ENCODE data around the gene CDH22.
A peak's percentile ranks its signal among the peaks of the same experiment; 100 is the strongest.

The CDH22 gene

DNA sequence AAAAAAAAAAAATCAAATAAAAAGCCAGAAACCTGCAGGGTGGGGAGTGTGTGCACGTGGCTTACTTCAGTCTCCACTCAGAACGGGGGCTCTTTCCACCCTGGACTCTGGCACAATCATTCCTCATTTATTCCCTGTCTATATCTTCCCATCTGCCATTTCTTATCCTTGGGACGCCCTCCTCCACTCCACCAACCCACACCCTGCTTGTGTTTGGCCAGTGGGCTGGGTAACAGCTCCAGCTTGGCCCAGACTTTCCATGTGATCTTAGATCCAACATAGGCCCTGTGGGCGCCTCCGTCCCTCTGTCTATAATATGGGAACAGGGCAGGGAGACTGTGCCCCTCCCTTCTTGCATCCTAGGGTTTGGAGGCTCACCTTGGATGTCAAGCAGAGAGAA lies 122.1 kb downstream of the CDH22 start:
- H3K27ac ChIP-seq = no peak overlapping the region
- no peak for DNase-seq (ENCODE audit: low spot score)
- ChIA-PET POLR2A (ENCODE audit: low non-redundant PET) (no interaction called here), CTCF (interaction anchor here (0.6 to 1.5 kb wide), 3 partner anchors 53 to 199 kb away, joined by 3 to 4 read pairs (median 4); no protein-coding TSS in a partner anchor)
- TF ChIP-seq, protein P1, sequence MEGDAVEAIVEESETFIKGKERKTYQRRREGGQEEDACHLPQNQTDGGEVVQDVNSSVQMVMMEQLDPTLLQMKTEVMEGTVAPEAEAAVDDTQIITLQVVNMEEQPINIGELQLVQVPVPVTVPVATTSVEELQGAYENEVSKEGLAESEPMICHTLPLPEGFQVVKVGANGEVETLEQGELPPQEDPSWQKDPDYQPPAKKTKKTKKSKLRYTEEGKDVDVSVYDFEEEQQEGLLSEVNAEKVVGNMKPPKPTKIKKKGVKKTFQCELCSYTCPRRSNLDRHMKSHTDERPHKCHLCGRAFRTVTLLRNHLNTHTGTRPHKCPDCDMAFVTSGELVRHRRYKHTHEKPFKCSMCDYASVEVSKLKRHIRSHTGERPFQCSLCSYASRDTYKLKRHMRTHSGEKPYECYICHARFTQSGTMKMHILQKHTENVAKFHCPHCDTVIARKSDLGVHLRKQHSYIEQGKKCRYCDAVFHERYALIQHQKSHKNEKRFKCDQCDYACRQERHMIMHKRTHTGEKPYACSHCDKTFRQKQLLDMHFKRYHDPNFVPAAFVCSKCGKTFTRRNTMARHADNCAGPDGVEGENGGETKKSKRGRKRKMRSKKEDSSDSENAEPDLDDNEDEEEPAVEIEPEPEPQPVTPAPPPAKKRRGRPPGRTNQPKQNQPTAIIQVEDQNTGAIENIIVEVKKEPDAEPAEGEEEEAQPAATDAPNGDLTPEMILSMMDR (conservative IDR thresholded peaks at IDR 0.05; ENCODE audit: low read depth) = no peak

DNA sequence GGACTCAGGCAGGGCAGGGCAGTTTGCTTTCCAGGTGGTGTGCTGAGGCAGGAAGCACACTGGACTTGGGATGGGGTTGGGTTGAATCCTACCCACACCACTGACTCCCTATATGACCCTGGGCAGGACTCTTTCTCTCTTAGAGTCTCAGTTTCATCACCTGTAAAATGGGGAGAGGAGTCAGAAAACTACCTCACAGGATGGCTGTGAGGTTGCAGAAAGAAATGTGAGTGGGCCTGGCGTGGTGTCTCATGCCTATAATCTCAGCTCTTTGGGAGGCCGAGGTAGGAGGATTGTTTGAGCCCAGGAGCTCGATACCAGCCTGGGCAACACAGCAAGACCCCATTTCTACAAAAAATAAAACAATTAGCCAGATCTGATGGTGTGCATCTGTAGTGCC lies 122.9 kb downstream of the CDH22 start:
- DNase-seq (ENCODE audit: low spot score) = no peak
- TF ChIP-seq, protein P1 (conservative IDR thresholded peaks at IDR 0.05; ENCODE audit: low read depth) = no peak
- ChIA-PET CTCF (interaction anchor here (1.5 kb wide), 1 partner anchor 198 kb away, joined by 3 read pairs; no protein-coding TSS in a partner anchor), POLR2A (ENCODE audit: low non-redundant PET) (no interaction called here)
- H3K27ac ChIP-seq = no peak overlapping the region

DNA sequence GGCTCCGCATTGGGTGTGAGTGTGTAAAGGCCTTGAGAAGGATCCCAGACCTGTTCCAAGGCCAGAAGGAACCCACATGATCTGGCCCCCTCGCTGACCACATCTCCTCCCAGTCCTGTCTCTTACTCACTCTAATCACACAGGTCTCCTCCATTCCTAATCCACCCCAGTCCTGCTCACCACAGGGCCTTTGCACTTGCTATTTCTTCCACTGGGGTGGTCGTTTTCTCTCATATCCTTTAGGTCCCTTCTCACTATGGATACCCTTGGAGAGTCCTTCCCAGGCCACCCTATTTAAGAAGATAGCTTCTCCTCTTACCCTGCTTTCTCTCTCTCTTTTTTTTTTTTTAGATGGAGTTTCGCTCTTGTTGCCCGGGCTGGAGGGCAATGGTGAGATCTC lies 124.5 kb downstream of the CDH22 start:
- TF ChIP-seq, protein P1 (conservative IDR thresholded peaks at IDR 0.05; ENCODE audit: low read depth) = no peak
- POLR2A ChIA-PET (ENCODE audit: low non-redundant PET) = no interaction called here
- CTCF ChIA-PET = interaction anchor here (1.1 kb wide), 1 partner anchor 9 kb away, joined by 9 read pairs; no protein-coding TSS in a partner anchor
- no peak overlapping the region for H3K27ac ChIP-seq
- no peak for DNase-seq (ENCODE audit: low spot score)

DNA sequence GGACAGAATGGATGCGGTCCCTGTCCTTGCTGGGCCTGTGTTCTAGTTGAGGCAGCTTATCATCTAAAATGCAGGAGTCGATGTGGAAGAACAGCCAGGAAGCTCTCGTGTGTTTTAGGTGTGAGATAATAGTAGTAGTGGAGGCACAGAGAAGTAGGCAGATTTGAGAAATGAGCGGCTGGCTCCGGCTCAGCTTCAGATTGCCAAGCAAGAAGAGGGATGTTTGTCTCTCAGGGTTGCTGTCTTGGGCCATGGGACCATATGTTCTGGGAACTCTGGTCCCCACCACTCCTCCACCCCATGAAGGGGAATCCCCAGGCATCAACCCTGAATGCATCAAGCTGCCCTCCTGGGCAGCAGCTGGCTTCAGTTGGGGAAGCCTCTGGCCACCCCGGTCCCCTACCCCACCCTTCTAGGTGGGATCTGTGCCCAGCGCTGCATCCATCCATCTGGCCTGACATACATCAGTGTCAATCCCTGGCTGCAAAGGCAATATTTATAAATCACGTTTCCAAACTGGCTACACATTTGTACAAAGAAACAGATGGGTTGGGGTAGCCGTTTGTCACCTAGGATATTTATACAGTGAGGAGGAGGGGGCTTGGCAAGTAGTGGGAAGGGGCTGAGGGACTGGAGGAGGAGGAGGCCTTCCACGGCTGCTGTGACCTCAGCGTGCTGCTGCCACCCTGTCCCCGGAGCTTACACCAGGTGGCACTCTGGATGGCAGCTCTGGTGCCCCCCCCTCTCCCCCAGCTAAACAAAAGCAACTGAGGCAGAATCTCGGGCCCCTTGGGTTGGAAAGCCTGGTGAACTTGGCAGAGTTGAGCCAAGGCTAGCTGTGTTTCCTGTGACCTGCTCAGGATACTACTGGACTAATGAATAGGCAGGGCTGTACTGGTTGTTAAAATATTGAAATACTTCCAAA lies 125.8 kb downstream of the CDH22 start:
- TF ChIP-seq, protein P1 (conservative IDR thresholded peaks at IDR 0.05; ENCODE audit: low read depth) = no peak
- no peak for DNase-seq (ENCODE audit: low spot score)
- no peak overlapping the region for H3K27ac ChIP-seq
- ChIA-PET CTCF (interaction anchor here (0.6 to 1.1 kb wide), 3 partner anchors 8 to 1169 kb away, joined by 3 to 9 read pairs (median 3); no protein-coding TSS in a partner anchor), POLR2A (ENCODE audit: low non-redundant PET) (no interaction called here)

DNA sequence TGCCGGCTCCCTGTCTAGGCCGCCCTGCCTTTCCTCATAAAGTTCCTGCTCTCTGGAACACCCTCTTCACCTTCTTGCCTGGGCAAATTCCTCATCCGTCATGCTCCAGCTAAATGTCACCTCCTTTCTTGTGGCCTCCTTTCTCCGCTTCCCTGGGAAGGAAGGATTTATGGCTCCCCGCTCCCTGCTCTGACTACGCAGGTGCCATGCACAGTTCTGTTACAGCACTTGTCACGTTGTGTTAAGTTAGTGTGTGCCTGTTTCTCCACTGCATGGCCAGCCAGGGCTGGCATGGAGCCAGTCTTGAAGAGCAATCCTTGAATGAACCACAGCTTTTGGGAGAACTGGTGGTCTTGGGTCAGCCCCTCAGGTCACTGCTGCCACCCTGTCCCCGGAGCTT lies 128.4 kb downstream of the CDH22 start:
- peak overlapping the region; percentile 4 for H3K27ac ChIP-seq
- CTCF ChIA-PET = interaction anchor here (1.9 kb wide), 1 partner anchor 47 kb away, joined by 10 read pairs; no protein-coding TSS in a partner anchor
- DNase-seq (ENCODE audit: low spot score) = no peak
- POLR2A ChIA-PET (ENCODE audit: low non-redundant PET) = no interaction called here
- TF ChIP-seq, protein P1 (conservative IDR thresholded peaks at IDR 0.05; ENCODE audit: low read depth) = no peak

DNA sequence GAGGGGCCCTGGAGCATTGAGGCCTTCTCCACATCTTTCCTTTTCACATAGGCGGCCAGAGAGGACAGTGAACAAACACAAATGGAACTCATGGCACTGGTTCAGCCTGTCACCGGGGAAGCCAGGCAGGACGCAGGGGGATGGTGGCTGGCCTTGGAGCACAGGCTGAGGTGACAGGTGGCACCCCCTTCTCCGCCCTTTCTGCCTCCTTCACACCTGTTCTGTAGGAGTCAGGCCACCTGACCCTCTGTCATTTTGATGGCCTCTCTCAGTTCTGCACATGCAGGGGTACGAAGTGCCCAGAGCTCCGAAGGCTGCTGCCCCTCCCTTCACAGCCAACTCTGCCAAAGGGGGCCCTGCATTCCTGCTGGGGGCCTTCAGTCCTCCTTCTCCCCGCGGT lies 129.4 kb downstream of the CDH22 start:
- CTCF ChIA-PET = interaction anchor here (1.9 to 5.0 kb wide), 2 partner anchors 46 to 47 kb away, joined by 10 to 39 read pairs; no protein-coding TSS in a partner anchor
- POLR2A ChIA-PET (ENCODE audit: low non-redundant PET) = no interaction called here

More for the DNA sequence above, 129.4 kb downstream of the CDH22 start:
- TF ChIP-seq, protein P1 (conservative IDR thresholded peaks at IDR 0.05; ENCODE audit: low read depth) = no peak
- DNase-seq (ENCODE audit: low spot score) = no peak
- no peak overlapping the region for H3K27ac ChIP-seq
